BLaER1 treated with 17β-estradiol and CSF1 and Interleukin-3, amounts not matched to agents 10 nM and 100 nM (cell line): Measurements from ENCODE around the gene TIFAB.

ENCODE experiments used
- H3K27ac ChIP-seq, 11 experiments: shearing (Covaris generic); formaldehyde crosslinking; 2 replicates each; pipeline ENCODE4 v1.8.1; 2022
- H3K27me3 ChIP-seq, 11 experiments: shearing (Covaris generic); formaldehyde crosslinking; 2 replicates each; pipeline ENCODE4 v1.8.1; 2022
- H3K36me3 ChIP-seq, 11 experiments: shearing (Covaris generic); formaldehyde crosslinking; 2 replicates each; pipeline ENCODE4 v1.8.1; 2022
- H3K4me1 ChIP-seq, 10 experiments: shearing (Covaris generic); formaldehyde crosslinking; 2 replicates each; pipeline ENCODE4 v1.8.1; 2022
- H3K4me2 ChIP-seq, 11 experiments: shearing (Covaris generic); formaldehyde crosslinking; 2 replicates each; pipeline ENCODE4 v1.8.1; 2022
- H3K4me3 ChIP-seq, 10 experiments: shearing (Covaris generic); formaldehyde crosslinking; 2 replicates each; pipeline ENCODE4 v1.8.1; 2022
- H3K9ac ChIP-seq, 11 experiments: shearing (Covaris generic); formaldehyde crosslinking; 2 replicates each; pipeline ENCODE4 v1.8.1; 2022
- H3K9me3 ChIP-seq, 11 experiments: shearing (Covaris generic); formaldehyde crosslinking; replicated peaks in 1 of 11; 2 replicates each; pipeline ENCODE4 v1.8.1; 2022
- H4K20me1 ChIP-seq, 11 experiments: shearing (Covaris generic); formaldehyde crosslinking; 2 replicates each; pipeline ENCODE4 v1.8.1; 2022
- Cebpa-rat ChIP-seq, 11 experiments: shearing (Covaris generic); IDR thresholded peaks; 2 replicates each; pipeline ENCODE4 v1.8.1; 2022

Gene TIFAB

GRCh38 chr5:135486131-135487036 is 34.2 kb upstream of the TIFAB start:
- no peaks in the 10 kb centered on the region for H3K36me3 ChIP-seq
- peaks cover 0 to 10% (median 5%) of the 10 kb centered on the region in 11 experiments; a peak in 8 of 22 replicates for H3K9me3 ChIP-seq
- H3K9ac ChIP-seq: no peak overlapping the region
- no peak overlapping the region for H3K4me2 ChIP-seq
- H3K4me3 ChIP-seq: no peak overlapping the region
- TF ChIP-seq Cebpa-rat (IDR thresholded peaks at IDR 0.05): no peak
- H3K4me1 ChIP-seq: peaks cover 19 to 57% (median 30%) of the 10 kb centered on the region in 10 experiments
- H3K27ac ChIP-seq: no peak overlapping the region
- H4K20me1 ChIP-seq: peaks cover 0 to 45% (median 23%) of the 10 kb centered on the region in 11 experiments; a peak in 16 of 22 replicates
- peaks cover 61 to 70% (median 67%) of the 10 kb centered on the region in 11 experiments for H3K27me3 ChIP-seq

- no peaks in the 10 kb centered on the region for H3K36me3 ChIP-seq
- no peak overlapping the region for H3K4me3 ChIP-seq
- H3K4me2 ChIP-seq: no peak overlapping the region
- H3K9ac ChIP-seq: no peak overlapping the region
- peaks cover 0 to 29% (median 11%) of the 10 kb centered on the region in 11 experiments; a peak in 15 of 22 replicates for H4K20me1 ChIP-seq
- H3K9me3 ChIP-seq: no peaks in the 10 kb centered on the region
- peaks cover 43 to 53% (median 50%) of the 10 kb centered on the region in 11 experiments for H3K27me3 ChIP-seq
- no peak overlapping the region for H3K27ac ChIP-seq
- TF ChIP-seq Cebpa-rat (IDR thresholded peaks at IDR 0.05): no peak
- peaks cover 12 to 51% (median 18%) of the 10 kb centered on the region in 10 experiments for H3K4me1 ChIP-seq
Observed at GRCh38 chr5:135484674-135485086, 32.5 kb upstream of the TIFAB start.

- TF ChIP-seq Cebpa-rat (IDR thresholded peaks at IDR 0.05): no peak
Observed at GRCh38 chr5:135483254-135483653, 31.1 kb upstream of the TIFAB start.

DNA sequence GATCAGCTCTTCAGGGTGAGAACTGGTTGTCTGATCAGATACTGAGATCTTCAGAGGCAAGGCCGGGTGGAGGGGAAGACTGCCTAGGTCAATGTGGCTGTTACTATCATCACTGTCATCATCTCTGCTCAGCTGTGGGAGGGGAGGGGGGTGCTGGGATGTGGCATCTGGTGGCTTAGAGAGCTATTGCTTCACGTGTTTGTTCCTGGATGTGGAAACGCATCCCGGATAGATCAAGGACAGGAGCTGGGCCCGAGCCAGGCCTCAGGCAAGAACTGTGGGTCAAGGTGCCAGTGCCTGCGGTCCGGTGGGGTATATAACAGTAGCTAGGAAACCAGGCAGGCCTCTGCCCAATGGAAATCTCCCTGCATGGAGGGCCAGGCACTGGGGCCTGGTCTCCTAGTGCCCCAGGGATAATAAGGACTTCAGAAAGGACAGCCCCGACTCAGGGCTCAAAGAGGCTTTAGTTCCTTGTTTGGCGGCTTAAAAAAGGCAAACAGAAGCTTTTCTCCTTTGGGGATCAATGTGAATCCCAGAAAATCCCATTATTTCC is 30.3 kb upstream of the TIFAB start:
- peaks cover 21 to 31% (median 28%) of the 10 kb centered on the region in 11 experiments for H3K27me3 ChIP-seq

More at GRCh38 chr5:135483254-135483653, 31.1 kb upstream of the TIFAB start:
- H3K4me3 ChIP-seq: no peak overlapping the region
- H3K4me1 ChIP-seq: peaks cover 0 to 37% (median 5%) of the 10 kb centered on the region in 10 experiments; a peak in 9 of 20 replicates
- H3K9me3 ChIP-seq: no peaks in the 10 kb centered on the region
- no peaks in the 10 kb centered on the region for H3K36me3 ChIP-seq
- no peak overlapping the region for H3K9ac ChIP-seq
- H3K4me2 ChIP-seq: no peak overlapping the region
- peaks cover 0 to 14% (median 0%) of the 10 kb centered on the region in 11 experiments; a peak in 7 of 22 replicates for H4K20me1 ChIP-seq
- no peak overlapping the region for H3K27ac ChIP-seq
- H3K27me3 ChIP-seq: peaks cover 29 to 39% (median 36%) of the 10 kb centered on the region in 11 experiments

DNA sequence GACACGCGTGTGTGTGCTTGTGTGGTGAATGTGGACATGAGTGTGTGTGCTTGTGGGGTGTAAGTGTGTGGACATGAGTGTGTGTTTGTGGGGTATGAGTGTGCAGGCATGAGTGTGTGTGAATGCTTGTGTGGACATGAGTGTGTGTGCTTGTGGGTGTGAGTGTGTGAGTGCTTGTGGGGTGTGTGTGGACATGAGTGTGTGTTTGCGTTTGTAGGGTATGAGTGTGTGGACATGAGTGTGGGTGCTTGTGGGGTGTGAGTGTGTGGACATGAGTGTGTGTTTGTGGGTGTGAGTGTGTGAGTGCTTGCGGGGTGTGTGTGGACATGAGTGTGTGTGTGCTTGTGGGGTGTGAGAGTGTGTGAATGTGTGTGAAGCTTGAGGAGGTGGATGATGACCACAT is 29.8 kb upstream of the TIFAB start:
- no peak for TF ChIP-seq Cebpa-rat (IDR thresholded peaks at IDR 0.05)
- H3K4me2 ChIP-seq: peak overlapping the region in 5 of 11 experiments; percentile 25 to 86 (median 72); a peak in 9 of 22 replicates
- no peak overlapping the region for H3K4me3 ChIP-seq
- peaks cover 16 to 26% (median 23%) of the 10 kb centered on the region in 11 experiments for H3K27me3 ChIP-seq
- peaks cover 0 to 4% (median 0%) of the 10 kb centered on the region in 11 experiments; a peak in 2 of 22 replicates for H4K20me1 ChIP-seq
- H3K9ac ChIP-seq: no peak overlapping the region
- no peaks in the 10 kb centered on the region for H3K36me3 ChIP-seq
- H3K4me1 ChIP-seq: peaks cover 0 to 27% (median 4%) of the 10 kb centered on the region in 10 experiments; a peak in 8 of 20 replicates
- peak overlapping the region in 1 of 11 experiments; percentile 5; a peak in 1 of 22 replicates for H3K27ac ChIP-seq
- no peaks in the 10 kb centered on the region for H3K9me3 ChIP-seq

More for the DNA sequence above, 30.3 kb upstream of the TIFAB start:
- Histone ChIP-seq H3K9me3 (no peaks in the 10 kb centered on the region), H3K4me1 (peaks cover 0 to 32% (median 4%) of the 10 kb centered on the region in 10 experiments; a peak in 8 of 20 replicates), H3K4me3 (no peak overlapping the region), H3K36me3 (no peaks in the 10 kb centered on the region), H3K9ac (no peak overlapping the region), H3K27ac (no peak overlapping the region), H4K20me1 (peaks cover 0 to 7% (median 0%) of the 10 kb centered on the region in 11 experiments; a peak in 2 of 22 replicates), H3K4me2 (peak overlapping the region in 3 of 11 experiments; percentile 72 to 86 (median 83); a peak in 5 of 22 replicates)
- TF ChIP-seq Cebpa-rat (IDR thresholded peaks at IDR 0.05): no peak

GRCh38 chr5:135481387-135481786 is 29.2 kb upstream of the TIFAB start:
- Histone ChIP-seq H3K4me1 (peaks cover 0 to 26% (median 4%) of the 10 kb centered on the region in 10 experiments; a peak in 8 of 20 replicates), H3K36me3 (no peaks in the 10 kb centered on the region), H4K20me1 (no peaks in the 10 kb centered on the region; a peak in 1 of 22 replicates), H3K9me3 (no peaks in the 10 kb centered on the region), H3K27me3 (peaks cover 11 to 20% (median 17%) of the 10 kb centered on the region in 11 experiments), H3K9ac (no peak overlapping the region), H3K4me2 (peak overlapping the region in 5 of 11 experiments; percentile 25 to 86 (median 72); a peak in 9 of 22 replicates), H3K27ac (peak overlapping the region in 1 of 11 experiments; percentile 5; a peak in 1 of 22 replicates), H3K4me3 (no peak overlapping the region)
- TF ChIP-seq Cebpa-rat (IDR thresholded peaks at IDR 0.05): no peak

DNA sequence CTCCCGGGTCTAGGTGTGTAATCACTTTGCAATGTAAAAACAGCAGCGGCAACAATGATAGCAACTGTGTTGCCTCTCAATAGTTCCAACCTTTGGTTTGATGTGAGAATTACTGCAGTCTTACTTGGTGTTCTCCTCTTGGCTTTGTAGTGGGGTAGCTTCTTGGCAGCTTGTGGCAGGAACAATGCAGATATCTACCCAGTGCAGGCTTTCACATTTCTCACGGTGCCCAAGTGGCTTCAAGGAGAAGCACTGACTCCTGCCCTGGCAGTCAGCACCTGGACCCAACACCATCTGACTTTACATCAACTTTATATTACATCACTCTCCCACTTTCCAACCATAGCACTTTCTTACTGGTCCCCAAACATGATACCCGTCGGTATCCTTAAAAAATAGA is 28.4 kb upstream of the TIFAB start:
- peaks cover 2 to 12% (median 9%) of the 10 kb centered on the region in 11 experiments; a peak in 18 of 22 replicates for H3K27me3 ChIP-seq

GRCh38 chr5:135478938-135479337 is 26.8 kb upstream of the TIFAB start:
- peaks cover 0 to 26% (median 4%) of the 10 kb centered on the region in 10 experiments; a peak in 8 of 20 replicates for H3K4me1 ChIP-seq
- no peak for TF ChIP-seq Cebpa-rat (IDR thresholded peaks at IDR 0.05)
- H3K4me3 ChIP-seq: no peak overlapping the region
- H3K4me2 ChIP-seq: no peak overlapping the region
- H3K27me3 ChIP-seq: no peaks in the 10 kb centered on the region
- no peak overlapping the region for H3K27ac ChIP-seq
- no peaks in the 10 kb centered on the region for H4K20me1 ChIP-seq
- no peaks in the 10 kb centered on the region for H3K36me3 ChIP-seq
- H3K9ac ChIP-seq: no peak overlapping the region
- H3K9me3 ChIP-seq: no peaks in the 10 kb centered on the region

More for the DNA sequence above, 28.4 kb upstream of the TIFAB start:
- H3K9me3 ChIP-seq: no peaks in the 10 kb centered on the region
- H3K4me1 ChIP-seq: peaks cover 0 to 26% (median 4%) of the 10 kb centered on the region in 10 experiments; a peak in 8 of 20 replicates
- no peaks in the 10 kb centered on the region for H3K36me3 ChIP-seq
- H4K20me1 ChIP-seq: no peaks in the 10 kb centered on the region
- H3K9ac ChIP-seq: no peak overlapping the region
- no peak overlapping the region for H3K4me3 ChIP-seq
- no peak overlapping the region for H3K27ac ChIP-seq
- H3K4me2 ChIP-seq: peak overlapping the region in 2 of 11 experiments; percentile 42 to 83; a peak in 4 of 22 replicates
- no peak for TF ChIP-seq Cebpa-rat (IDR thresholded peaks at IDR 0.05)
